IMR-90 (cell line): ENCODE data around the gene BMERB1. TPM values are rescaled to one million over a fixed set of nuclear protein-coding genes. Genes with fewer than 3 reads are reported as not detected.

Experiments used
- ATAC-seq: fragments of 200-7000 bp; cut with Tn5 transposase; 2 replicates; pipeline ENCODE4 v1.9.1; 2020; ENCODE audit warnings: low read depth, mild to moderate bottlenecking, moderate library complexity
- BruUV-seq: library from RNA; stranded (reverse); fragments of 400-500 nt; replicated peaks from 2 replicates; lab custom pipeline; 2021; lab: Mats Ljungman, UMichigan
- CTCF ChIA-PET: fragments of 300-600 bp; formaldehyde crosslinking; extraction: SDS; loops from one replicate; lab custom pipeline; 2021; ENCODE audit warnings: antibody characterized with exemption; lab: Yijun Ruan, JAX
- POLR2A ChIA-PET: fragments of 300-600 bp; sonication (Branson Sonifier 250); formaldehyde crosslinking; loops from one replicate; lab custom pipeline; 2022; ENCODE audit warnings: antibody characterized with exemption; ENCODE audit not compliant: unreplicated experiment; lab: Charles Lee
- DNase-seq: peaks from one replicate; pipeline ENCODE4 v3.0.0; 2013
- H2AFZ ChIP-seq: replicated peaks from 2 replicates; pipeline ENCODE3; 2013; ENCODE audit warnings: low read length, mild to moderate bottlenecking; ENCODE audit not compliant: poor library complexity
- H2AK5ac ChIP-seq: 2 replicates; pipeline ENCODE4 v1.6.1; 2013; ENCODE audit warnings: low read depth, low read length, inconsistent platforms
- H2AK9ac ChIP-seq: replicated peaks from 2 replicates; pipeline ENCODE3; 2013; ENCODE audit warnings: mild to moderate bottlenecking, low read depth, low read length, moderate library complexity; ENCODE audit not compliant: poor library complexity
- H2BK120ac ChIP-seq: 2 replicates; pipeline ENCODE4 v1.6.1; 2013; ENCODE audit warnings: low read depth, low read length, inconsistent platforms
- H2BK15ac ChIP-seq: 3 replicates; pipeline ENCODE4 v1.6.1; 2013; ENCODE audit warnings: low read depth, low read length, inconsistent platforms
- H2BK20ac ChIP-seq: 2 replicates; pipeline ENCODE4 v1.6.1; 2013; ENCODE audit warnings: low read depth, mild to moderate bottlenecking, inconsistent platforms, low read length, moderate library complexity
- H2BK5ac ChIP-seq: 2 replicates; pipeline ENCODE4 v1.6.1; 2013; ENCODE audit warnings: mild to moderate bottlenecking, low read depth, low read length, inconsistent platforms; ENCODE audit not compliant: poor library complexity, severe bottlenecking
- H3K14ac ChIP-seq: replicated peaks from 2 replicates; pipeline ENCODE4 v1.6.1; 2013; ENCODE audit warnings: low read depth, low read length, inconsistent platforms
- H3K18ac ChIP-seq: 2 replicates; pipeline ENCODE4 v1.6.1; 2013; ENCODE audit warnings: low read depth, low read length, control low read depth
- H3K23ac ChIP-seq: 2 replicates; pipeline ENCODE4 v1.6.1; 2013; ENCODE audit warnings: low read depth, low read length, inconsistent platforms
- H3K27ac ChIP-seq: 2 replicates; pipeline ENCODE4 v1.5.1; 2013; ENCODE audit warnings: mild to moderate bottlenecking, control low read depth, low read length; ENCODE audit not compliant: insufficient read depth
- H3K27me3 ChIP-seq: 2 replicates; pipeline ENCODE4 v1.6.1; 2013; ENCODE audit warnings: low read length; ENCODE audit not compliant: control insufficient read depth, insufficient read depth
- H3K36me3 ChIP-seq: 2 replicates; pipeline ENCODE4 v1.6.1; 2013; ENCODE audit warnings: low read length, mixed read lengths; ENCODE audit not compliant: control insufficient read depth, insufficient read depth
- H3K4ac ChIP-seq: 2 replicates; pipeline ENCODE4 v1.6.1; 2013; ENCODE audit warnings: low read depth, low read length, inconsistent platforms
- H3K4me1 ChIP-seq: 2 replicates; pipeline ENCODE4 v1.6.1; 2013; ENCODE audit warnings: low read length, mixed read lengths; ENCODE audit not compliant: control insufficient read depth, insufficient read depth
- H3K4me2 ChIP-seq: 2 replicates; pipeline ENCODE4 v1.6.1; 2013; ENCODE audit warnings: low read depth, mild to moderate bottlenecking, control low read depth, low read length, moderate library complexity
- H3K4me3 ChIP-seq: 2 replicates; pipeline ENCODE4 v1.5.1; 2013; ENCODE audit warnings: low read depth, mild to moderate bottlenecking, control low read depth, low read length, moderate library complexity; ENCODE audit not compliant: insufficient read depth
- H3K56ac ChIP-seq: 2 replicates; pipeline ENCODE4 v1.6.1; 2013; ENCODE audit warnings: low read length, inconsistent platforms; ENCODE audit not compliant: insufficient read depth; ENCODE audit errors: extremely low read depth
- H3K79me1 ChIP-seq, 2 experiments: 2 replicates each; pipeline ENCODE4 v1.6.1; 2013; ENCODE audit warnings: low read length in 2 of 2, inconsistent platforms in 1 of 2, low read depth in 1 of 2
- H3K9ac ChIP-seq: 2 replicates; pipeline ENCODE4 v1.6.1; 2013; ENCODE audit warnings: low read depth, low read length, control low read depth
- H3K9me1 ChIP-seq: 2 replicates; pipeline ENCODE4 v1.6.1; 2013; ENCODE audit warnings: low read length, inconsistent platforms; ENCODE audit not compliant: insufficient read depth
- H3K9me3 ChIP-seq: 2 replicates; pipeline ENCODE4 v1.6.1; 2013; ENCODE audit warnings: low read length; ENCODE audit not compliant: control insufficient read depth, insufficient read depth
- H4K20me1 ChIP-seq: 2 replicates; pipeline ENCODE4 v1.6.1; 2013; ENCODE audit warnings: low read length, inconsistent platforms; ENCODE audit not compliant: insufficient read depth
- H4K5ac ChIP-seq: 2 replicates; pipeline ENCODE4 v1.6.1; 2013; ENCODE audit warnings: mild to moderate bottlenecking, low read depth, low read length, control low read depth
- H4K8ac ChIP-seq, 2 experiments: 2 replicates each; pipeline ENCODE4 v1.6.1; 2013; ENCODE audit warnings: low read depth in 2 of 2, low read length in 2 of 2, control low read depth in 1 of 2, inconsistent platforms in 1 of 2
- H4K91ac ChIP-seq: 2 replicates; pipeline ENCODE4 v1.6.1; 2013; ENCODE audit warnings: low read depth, low read length, inconsistent platforms; ENCODE audit not compliant: insufficient read depth
- BHLHE40 ChIP-seq: fragments of 150-350 bp; IDR thresholded peaks from 2 replicates; pipeline ENCODE4 v1.6.1; 2016; ENCODE audit warnings: mild to moderate bottlenecking, low read depth, low read length
- CEBPB ChIP-seq: IDR thresholded peaks from 2 replicates; pipeline ENCODE4 v1.6.1; 2012; ENCODE audit warnings: low read depth, low read length, improper control_type of control experiment
- ELK1 ChIP-seq: fragments of 150-350 bp; IDR thresholded peaks from 2 replicates; pipeline ENCODE4 v1.6.1; 2016; ENCODE audit warnings: low read depth, mild to moderate bottlenecking, low read length, moderate library complexity, borderline replicate concordance
- MAZ ChIP-seq: IDR thresholded peaks from 2 replicates; pipeline ENCODE4 v1.6.1; 2012; ENCODE audit warnings: low read depth, mild to moderate bottlenecking, low read length, improper control_type of control experiment, moderate library complexity, borderline replicate concordance
- NFE2L2 ChIP-seq: fragments of 150-350 bp; IDR thresholded peaks from 2 replicates; pipeline ENCODE4 v1.6.1; 2016; ENCODE audit warnings: low read depth, mild to moderate bottlenecking, low read length
- RAD21 ChIP-seq: IDR thresholded peaks from 2 replicates; pipeline ENCODE4 v1.6.1; 2012; ENCODE audit warnings: low read length, improper control_type of control experiment
- RCOR1 ChIP-seq: IDR thresholded peaks from 2 replicates; pipeline ENCODE4 v1.6.1; 2012; ENCODE audit warnings: mild to moderate bottlenecking, low read length, improper control_type of control experiment; ENCODE audit not compliant: insufficient replicate concordance
- RFX5 ChIP-seq: IDR thresholded peaks from 2 replicates; pipeline ENCODE4 v1.8.0; 2012; ENCODE audit warnings: low read depth, mild to moderate bottlenecking, low read length, moderate library complexity
- SMC3 ChIP-seq: fragments of 150-350 bp; IDR thresholded peaks from 2 replicates; pipeline ENCODE4 v1.6.1; 2016; ENCODE audit warnings: low read depth, mild to moderate bottlenecking, antibody characterized with exemption, low read length, moderate library complexity
- USF2 ChIP-seq: fragments of 150-350 bp; IDR thresholded peaks from 2 replicates; pipeline ENCODE4 v1.6.1; 2017; ENCODE audit warnings: mild to moderate bottlenecking, antibody characterized with exemption, low read length, low read depth
- WGBS, 2 experiments: methylation state at CpG; one replicate each; pipeline versions ENCODE4 v1.1.5 to v1.1.7; 2013; ENCODE audit warnings: missing lambda C conversion rate in 2 of 2; ENCODE audit not compliant: insufficient read length in 1 of 2; ENCODE audit errors: extremely low coverage in 2 of 2; 5-methylcytosine and 5-hydroxymethylcytosine counted together
- dilution Hi-C: fragments of 300-500 bp; cut with HindIII; formaldehyde crosslinking; loops from one replicate; pipeline ENCODE4 v1.14.3; 2018; ENCODE audit warnings: low sequenced_read_pairs; ENCODE audit not compliant: unreplicated experiment
- in situ Hi-C: fragments of 300-500 bp; cut with MboI; formaldehyde crosslinking; loops from 3 replicates; pipeline ENCODE4 v1.14.3; 2019; ENCODE audit warnings: low sequenced_read_pairs, inconsistent platforms, mixed read lengths
- intact Hi-C: fragments of 100-400 bp; cut with micrococcal nuclease; formaldehyde crosslinking; loops from 2 replicates; pipeline ENCODE4 v1.10.0; 2022
- polyA plus RNA-seq, 3 experiments: library from polyadenylated mRNA; depleted of rRNA; stranded (reverse); fragments of >200 nt; gene quantifications; 2 replicates each; pipeline ENCODE4 v1.2.3, GENCODE V29; 2012; ENCODE audit warnings: low replicate concordance in 1 of 3
- total RNA-seq: library from RNA; depleted of rRNA; stranded (reverse); fragments of >200 nt; gene quantifications from 2 replicates; pipeline ENCODE4 v1.2.3, GENCODE V29; 2012

BMERB1 gene
- total and polyA plus RNA-seq, 2 of the 4 experiments (the other 2 are of a cell fraction), result 22.6 to 32.9 TPM

- Histone ChIP-seq H4K91ac (no peak overlapping the region), H2AFZ (no peak overlapping the region), H3K9me1 (peaks cover 3% of the 10 kb centered on the region; the same call in 1 of the 2 replicates), H3K4ac (no peak overlapping the region), H3K36me3 (peaks cover 66% of the 10 kb centered on the region), H3K27me3 (no peaks in the 10 kb centered on the region), H3K4me3 (no peak overlapping the region), H2AK5ac (no peak overlapping the region), H4K8ac (no peak overlapping the region), H3K4me2 (no peak overlapping the region), H3K23ac (no peak overlapping the region), H4K20me1 (no peaks in the 10 kb centered on the region; the same call in 1 of the 2 replicates), H3K79me1 (no peaks in the 10 kb centered on the region), H2BK15ac (no peak overlapping the region), H2BK120ac (no peak overlapping the region), H3K14ac (no peak overlapping the region), H3K18ac (no peak overlapping the region), H2BK5ac (no peak overlapping the region), H3K56ac (no peak overlapping the region), H3K9me3 (no peaks in the 10 kb centered on the region), H3K27ac (no peak overlapping the region), H3K9ac (no peak overlapping the region), H4K5ac (no peak overlapping the region), H2BK20ac (no peak overlapping the region), H2AK9ac (no peak overlapping the region), H3K4me1 (no peaks in the 10 kb centered on the region)
- TF ChIP-seq MAZ, result no peak
- no peak for TF ChIP-seq BHLHE40
- no peak for TF ChIP-seq RCOR1
- TF ChIP-seq RAD21, result no peak
- no peak for TF ChIP-seq RFX5
- no peak for TF ChIP-seq USF2
- TF ChIP-seq SMC3, result no peak
- no peak for TF ChIP-seq CEBPB
- no peak for TF ChIP-seq NFE2L2
- no peak for TF ChIP-seq ELK1
- no TSS peak for BruUV-seq
- DNase-seq, result no peak
- ATAC-seq, result no peak
- intact Hi-C loops, result no loop called here
- in situ Hi-C loops, result no loop called here
- POLR2A ChIA-PET, result no interaction called here
- WGBS, 2 experiments, result 93% methylated on average over 5 of the region's 15 CpGs; no CpG with 5 or more reads in 1 of the 2 experiments
- dilution Hi-C loops, result no loop called here
- CTCF ChIA-PET, result no interaction called here
Observed at GRCh38 chr16:15597822-15598647, 163.6 kb downstream of the BMERB1 start.
